Measurements from ENCODE around the gene PRDM11.

The PRDM11 gene

DNA sequence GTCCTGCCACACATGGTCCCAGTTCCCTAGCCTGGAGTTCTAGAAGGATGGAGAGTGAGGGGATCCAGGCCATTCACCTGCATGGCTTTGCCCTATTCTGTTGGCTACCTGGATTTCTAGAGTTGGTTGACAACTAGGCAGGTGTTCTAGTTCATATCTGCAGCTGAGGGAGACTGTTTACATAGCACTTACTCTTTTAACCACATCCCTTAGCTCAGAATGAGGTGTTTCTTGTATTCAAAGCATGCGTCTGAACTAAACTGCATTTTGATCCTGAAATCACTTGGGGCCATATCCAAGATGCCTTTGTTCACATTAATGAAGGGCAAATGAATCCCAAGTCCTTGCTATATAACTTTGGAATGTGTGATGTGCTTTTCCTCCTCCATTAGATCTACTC, 78.8 kb downstream of the PRDM11 start:
- DNase-seq (ENCODE audit: low spot score): no peak
- Mint-ChIP-seq H3K4me3 (no peak overlapping the region), H3K27ac (no peak overlapping the region), H3K9me3 (no peaks in the 10 kb centered on the region), H3K4me1 (ENCODE audit: low read depth) (no peaks in the 10 kb centered on the region), H3K36me3 (ENCODE audit: low read depth) (no peaks in the 10 kb centered on the region), H3K27me3 (ENCODE audit: low read depth) (no peaks in the 10 kb centered on the region)

DNA sequence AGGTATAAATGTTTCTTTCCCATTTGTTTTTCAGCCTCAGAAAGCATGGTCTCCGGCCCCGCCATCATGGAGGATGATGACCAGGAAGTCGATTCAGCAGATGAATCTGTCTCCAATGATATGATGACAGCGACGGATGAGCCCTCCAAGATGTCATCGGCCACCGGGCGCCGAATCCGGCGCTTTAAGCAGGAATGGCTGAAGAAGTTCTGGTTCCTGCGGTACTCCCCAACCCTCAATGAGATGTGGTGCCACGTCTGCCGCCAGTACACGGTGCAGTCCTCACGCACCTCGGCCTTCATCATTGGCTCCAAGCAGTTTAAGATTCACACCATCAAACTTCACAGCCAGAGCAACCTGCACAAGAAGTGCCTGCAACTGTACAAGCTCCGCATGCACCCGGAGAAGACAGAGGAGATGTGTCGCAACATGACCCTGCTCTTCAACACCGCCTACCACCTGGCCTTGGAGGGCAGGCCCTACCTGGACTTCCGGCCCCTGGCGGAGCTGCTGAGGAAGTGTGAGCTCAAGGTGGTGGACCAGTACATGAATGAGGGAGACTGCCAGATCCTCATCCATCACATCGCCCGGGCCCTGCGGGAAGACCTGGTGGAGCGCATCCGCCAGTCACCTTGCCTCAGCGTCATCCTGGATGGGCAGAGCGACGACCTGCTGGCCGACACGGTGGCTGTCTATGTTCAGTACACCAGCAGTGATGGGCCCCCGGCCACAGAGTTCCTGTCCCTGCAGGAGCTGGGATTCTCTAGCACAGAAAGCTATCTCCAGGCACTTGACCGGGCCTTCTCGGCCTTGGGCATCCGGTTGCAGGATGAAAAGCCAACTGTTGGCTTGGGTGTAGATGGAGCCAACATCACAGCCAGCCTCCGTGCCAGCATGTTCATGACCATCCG, 79.8 kb downstream of the PRDM11 start:
- H3K9me3 Mint-ChIP-seq: no peaks in the 10 kb centered on the region
- H3K36me3 Mint-ChIP-seq (ENCODE audit: low read depth): no peaks in the 10 kb centered on the region
- DNase-seq (ENCODE audit: low spot score): no peak
- H3K27me3 Mint-ChIP-seq (ENCODE audit: low read depth): no peaks in the 10 kb centered on the region
- no peak overlapping the region for H3K4me3 Mint-ChIP-seq
- H3K4me1 Mint-ChIP-seq (ENCODE audit: low read depth): no peaks in the 10 kb centered on the region
- no peak overlapping the region for H3K27ac Mint-ChIP-seq

DNA sequence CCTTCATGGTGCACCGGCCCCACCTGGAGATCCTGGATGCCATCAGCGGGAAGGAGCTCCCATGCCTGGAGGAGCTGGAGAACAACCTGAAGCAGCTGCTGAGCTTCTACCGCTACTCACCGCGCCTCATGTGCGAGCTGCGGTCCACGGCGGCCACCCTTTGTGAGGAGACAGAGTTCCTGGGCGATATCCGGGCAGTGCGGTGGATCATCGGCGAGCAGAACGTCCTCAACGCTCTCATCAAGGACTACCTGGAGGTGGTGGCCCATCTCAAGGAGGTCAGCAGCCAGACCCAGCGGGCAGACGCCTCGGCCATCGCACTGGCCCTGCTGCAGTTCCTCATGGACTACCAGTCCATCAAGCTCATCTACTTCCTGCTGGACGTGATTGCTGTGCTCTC, 80.5 kb downstream of the PRDM11 start:
- no peaks in the 10 kb centered on the region for H3K4me1 Mint-ChIP-seq (ENCODE audit: low read depth)

GRCh38 chr11:45227836-45228235, 81.4 kb downstream of the PRDM11 start:
- Mint-ChIP-seq H3K9me3 (no peaks in the 10 kb centered on the region), H3K4me1 (ENCODE audit: low read depth) (no peaks in the 10 kb centered on the region), H3K4me3 (no peak overlapping the region), H3K36me3 (ENCODE audit: low read depth) (no peaks in the 10 kb centered on the region), H3K27ac (no peak overlapping the region), H3K27me3 (ENCODE audit: low read depth) (no peaks in the 10 kb centered on the region)
- no peak for DNase-seq (ENCODE audit: low spot score)

More for the DNA sequence above, 80.5 kb downstream of the PRDM11 start:
- H3K27me3 Mint-ChIP-seq (ENCODE audit: low read depth): no peaks in the 10 kb centered on the region
- no peaks in the 10 kb centered on the region for H3K9me3 Mint-ChIP-seq
- no peak overlapping the region for H3K4me3 Mint-ChIP-seq
- no peak overlapping the region for H3K27ac Mint-ChIP-seq
- H3K36me3 Mint-ChIP-seq (ENCODE audit: low read depth): no peaks in the 10 kb centered on the region
- no peak for DNase-seq (ENCODE audit: low spot score)

- Mint-ChIP-seq H3K27me3 (ENCODE audit: low read depth) (no peaks in the 10 kb centered on the region), H3K36me3 (ENCODE audit: low read depth) (no peaks in the 10 kb centered on the region), H3K27ac (no peak overlapping the region), H3K4me3 (no peak overlapping the region), H3K4me1 (ENCODE audit: low read depth) (no peaks in the 10 kb centered on the region), H3K9me3 (no peaks in the 10 kb centered on the region)
- DNase-seq (ENCODE audit: low spot score): no peak
These were observed 83.1 kb downstream of the PRDM11 start for GRCh38 chr11:45229401-45230020.

GRCh38 chr11:45232341-45233080, 86.1 kb downstream of the PRDM11 start:
- Mint-ChIP-seq H3K27ac (no peak overlapping the region), H3K4me1 (ENCODE audit: low read depth) (no peaks in the 10 kb centered on the region), H3K9me3 (no peaks in the 10 kb centered on the region), H3K4me3 (no peak overlapping the region), H3K27me3 (ENCODE audit: low read depth) (peaks cover 9% of the 10 kb centered on the region), H3K36me3 (ENCODE audit: low read depth) (no peaks in the 10 kb centered on the region)
- no peak for DNase-seq (ENCODE audit: low spot score)

- Mint-ChIP-seq H3K9me3 (no peaks in the 10 kb centered on the region), H3K4me1 (ENCODE audit: low read depth) (no peaks in the 10 kb centered on the region), H3K4me3 (no peak overlapping the region), H3K27me3 (ENCODE audit: low read depth) (peaks cover 9% of the 10 kb centered on the region), H3K36me3 (ENCODE audit: low read depth) (no peaks in the 10 kb centered on the region), H3K27ac (no peak overlapping the region)
- peak; percentile 45 for DNase-seq (ENCODE audit: low spot score)
These were observed 86.8 kb downstream of the PRDM11 start for GRCh38 chr11:45233121-45233803.

GRCh38 chr11:45233804-45234170, 87.3 kb downstream of the PRDM11 start:
- Mint-ChIP-seq H3K27ac (no peak overlapping the region), H3K9me3 (no peaks in the 10 kb centered on the region), H3K4me3 (no peak overlapping the region), H3K27me3 (ENCODE audit: low read depth) (peaks cover 9% of the 10 kb centered on the region), H3K4me1 (ENCODE audit: low read depth) (no peaks in the 10 kb centered on the region), H3K36me3 (ENCODE audit: low read depth) (no peaks in the 10 kb centered on the region)
- DNase-seq (ENCODE audit: low spot score): no peak

DNA sequence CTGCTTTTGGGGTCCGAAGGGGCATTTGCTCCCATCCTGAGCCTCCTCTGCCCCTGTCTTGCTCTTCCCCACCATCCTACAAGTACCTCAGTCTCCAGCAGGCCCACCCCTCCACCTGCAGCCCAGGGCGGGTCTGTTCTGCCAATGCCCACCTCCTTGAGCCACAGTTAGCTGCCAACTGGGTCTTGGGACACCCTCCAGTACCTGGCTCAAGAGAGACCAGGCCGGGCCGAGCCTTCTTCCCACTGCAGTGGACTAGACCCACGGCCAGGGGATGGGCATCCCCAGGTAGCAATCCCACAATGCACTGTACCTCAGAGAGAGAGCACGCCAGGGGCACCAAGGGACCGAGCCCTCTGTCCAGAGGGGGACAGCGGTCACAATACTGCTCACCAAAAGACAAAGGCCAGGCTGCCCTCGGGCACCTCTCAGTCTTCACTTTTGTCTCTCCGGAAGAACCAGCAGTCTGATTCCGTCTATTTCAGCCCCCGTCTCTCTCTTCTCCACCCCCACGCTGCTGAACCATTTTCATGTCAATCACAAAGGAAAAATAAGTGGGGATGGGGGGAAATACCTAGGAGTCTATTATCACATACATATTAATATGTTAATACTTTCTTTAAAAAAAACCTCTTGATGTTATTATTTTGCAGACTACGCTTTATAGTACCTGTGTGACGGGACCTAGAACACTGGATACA, 88.0 kb downstream of the PRDM11 start:
- H3K36me3 Mint-ChIP-seq (ENCODE audit: low read depth): no peaks in the 10 kb centered on the region
- H3K4me1 Mint-ChIP-seq (ENCODE audit: low read depth): no peaks in the 10 kb centered on the region
- no peak overlapping the region for H3K4me3 Mint-ChIP-seq
- DNase-seq (ENCODE audit: low spot score): no peak
- H3K27ac Mint-ChIP-seq: no peak overlapping the region
- peaks cover 9% of the 10 kb centered on the region for H3K27me3 Mint-ChIP-seq (ENCODE audit: low read depth)
- H3K9me3 Mint-ChIP-seq: no peaks in the 10 kb centered on the region

- Mint-ChIP-seq H3K36me3 (ENCODE audit: low read depth) (no peaks in the 10 kb centered on the region), H3K4me1 (ENCODE audit: low read depth) (no peaks in the 10 kb centered on the region), H3K27ac (no peak overlapping the region), H3K9me3 (no peaks in the 10 kb centered on the region), H3K4me3 (no peak overlapping the region), H3K27me3 (ENCODE audit: low read depth) (peaks cover 9% of the 10 kb centered on the region)
- DNase-seq (ENCODE audit: low spot score): no peak
These were observed 91.4 kb downstream of the PRDM11 start for GRCh38 chr11:45237711-45238315.

DNA sequence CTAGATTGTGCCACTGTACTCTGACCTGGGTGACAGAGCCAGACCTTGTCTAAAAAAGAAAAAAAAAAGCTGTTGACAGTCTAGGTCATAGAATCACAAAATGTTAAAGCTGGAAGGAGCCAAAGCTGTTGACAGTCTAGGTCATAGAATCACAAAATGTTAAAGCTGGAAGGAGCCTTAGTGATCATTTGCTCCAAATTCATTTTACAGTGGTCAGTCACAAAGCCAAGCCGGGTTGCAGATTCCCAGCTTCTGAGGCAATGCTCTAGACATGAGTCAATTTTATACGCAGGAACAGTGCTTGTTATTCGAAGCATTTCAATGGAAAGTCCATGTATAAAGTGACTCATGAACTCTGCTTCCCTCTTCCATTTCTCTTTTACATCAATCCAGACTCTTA, 92.3 kb downstream of the PRDM11 start:
- no peak overlapping the region for H3K4me3 Mint-ChIP-seq
- H3K9me3 Mint-ChIP-seq: no peaks in the 10 kb centered on the region
- DNase-seq (ENCODE audit: low spot score): no peak
- H3K36me3 Mint-ChIP-seq (ENCODE audit: low read depth): no peaks in the 10 kb centered on the region
- H3K27ac Mint-ChIP-seq: no peak overlapping the region
- H3K4me1 Mint-ChIP-seq (ENCODE audit: low read depth): no peaks in the 10 kb centered on the region
- peaks cover 9% of the 10 kb centered on the region for H3K27me3 Mint-ChIP-seq (ENCODE audit: low read depth)

DNA sequence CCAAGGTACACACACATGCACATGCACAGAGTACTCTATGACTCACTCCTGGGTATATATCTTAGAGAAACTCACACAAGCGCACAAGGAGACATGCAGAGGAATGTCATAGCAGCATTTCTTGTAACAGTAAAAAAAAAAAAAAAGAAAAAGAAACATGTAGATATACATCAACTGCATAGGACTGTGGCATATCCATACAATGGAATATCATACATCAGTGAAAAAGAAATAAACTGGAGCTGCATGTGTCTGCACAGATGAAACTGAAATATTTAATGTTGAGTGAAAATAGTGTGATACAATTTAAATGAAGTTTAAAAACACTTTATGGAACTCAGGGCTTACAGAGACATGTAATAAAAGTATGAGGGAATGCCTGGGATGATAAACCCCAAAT, 93.3 kb downstream of the PRDM11 start:
- no peak overlapping the region for H3K27ac Mint-ChIP-seq
- no peak overlapping the region for H3K4me3 Mint-ChIP-seq
- H3K4me1 Mint-ChIP-seq (ENCODE audit: low read depth): no peaks in the 10 kb centered on the region
- peaks cover 9% of the 10 kb centered on the region for H3K27me3 Mint-ChIP-seq (ENCODE audit: low read depth)
- no peak for DNase-seq (ENCODE audit: low spot score)
- no peaks in the 10 kb centered on the region for H3K36me3 Mint-ChIP-seq (ENCODE audit: low read depth)
- H3K9me3 Mint-ChIP-seq: no peaks in the 10 kb centered on the region

- no peak overlapping the region for H3K4me3 Mint-ChIP-seq
- DNase-seq (ENCODE audit: low spot score): no peak
- H3K27ac Mint-ChIP-seq: no peak overlapping the region
- peaks cover 2% of the 10 kb centered on the region for H3K4me1 Mint-ChIP-seq (ENCODE audit: low read depth)
- H3K36me3 Mint-ChIP-seq (ENCODE audit: low read depth): no peaks in the 10 kb centered on the region
- H3K27me3 Mint-ChIP-seq (ENCODE audit: low read depth): peaks cover 1% of the 10 kb centered on the region
- H3K9me3 Mint-ChIP-seq: no peaks in the 10 kb centered on the region
These were observed 97.5 kb downstream of the PRDM11 start for GRCh38 chr11:45243967-45244366.
